HG03460 (cell line): ENCODE measurements around the gene ANKRD36.
"Not testable (repeated sequence)": the region's sequence is repeated elsewhere in the genome, so short reads cannot be mapped to it uniquely, and the experiment has no call there.

Source experiments
- ATAC-seq: cut with Tn5 transposase; IDR thresholded peaks from one replicate; pipeline ENCODE4 v1.9.1; 2021; ENCODE audit not compliant: unreplicated experiment

ANKRD36 gene

DNA sequence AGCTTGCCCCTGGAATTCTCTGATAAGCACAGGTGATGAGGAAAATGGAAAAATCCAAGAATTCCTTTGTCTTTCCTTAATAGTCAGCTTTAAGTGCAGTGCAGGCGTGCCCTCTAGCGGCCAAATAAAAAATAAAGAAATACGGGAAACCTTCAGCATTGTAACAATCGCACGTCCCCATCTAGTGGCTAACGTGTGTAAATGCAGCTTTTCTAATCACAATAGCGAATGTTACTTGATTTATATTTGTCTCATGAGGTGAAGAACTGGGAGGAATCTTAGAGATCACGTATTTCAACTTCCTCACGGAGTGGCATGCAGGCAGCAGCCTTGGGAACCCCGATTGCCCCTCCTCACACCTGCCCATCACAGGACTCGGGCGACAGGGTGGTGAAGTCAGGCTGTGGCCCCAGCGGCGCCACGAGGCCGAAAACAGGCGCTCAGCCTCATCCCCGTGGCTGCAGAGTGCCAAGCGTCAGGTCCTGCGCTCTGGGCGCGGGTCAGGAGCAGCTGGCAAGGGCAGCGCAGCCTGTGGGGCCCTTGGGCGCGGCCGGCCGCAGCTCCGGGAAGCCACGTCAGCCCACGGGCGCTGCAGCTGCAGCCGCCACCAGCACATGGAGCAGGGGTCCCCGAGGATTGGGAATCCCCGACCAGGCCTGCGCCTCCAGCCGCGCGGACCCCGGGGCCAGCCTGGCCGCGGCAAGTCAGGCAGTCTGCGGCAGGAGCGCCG lies 468 bp upstream of the ANKRD36 start:
- not testable (repeated sequence) for ATAC-seq

DNA sequence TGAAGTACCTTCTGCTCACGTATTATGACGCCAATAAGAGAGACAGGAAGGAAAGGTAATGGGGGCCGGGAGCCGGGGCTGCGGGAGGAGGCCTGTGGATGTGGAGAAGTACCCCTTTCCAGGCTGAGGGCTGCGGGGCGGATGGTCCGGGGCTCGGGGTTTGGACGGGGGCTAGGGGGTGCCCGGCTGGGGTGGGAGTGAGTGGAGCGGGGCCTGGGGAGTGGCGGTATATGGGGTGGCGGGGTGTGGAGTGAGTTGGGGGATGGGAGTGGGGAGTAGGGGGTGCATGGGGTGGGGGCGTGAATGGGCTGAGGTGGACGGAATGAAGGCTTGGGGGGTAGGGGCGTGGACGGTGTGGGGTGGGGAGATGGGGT lies 916 bp downstream of the ANKRD36 start:
- not testable (repeated sequence) for ATAC-seq

DNA sequence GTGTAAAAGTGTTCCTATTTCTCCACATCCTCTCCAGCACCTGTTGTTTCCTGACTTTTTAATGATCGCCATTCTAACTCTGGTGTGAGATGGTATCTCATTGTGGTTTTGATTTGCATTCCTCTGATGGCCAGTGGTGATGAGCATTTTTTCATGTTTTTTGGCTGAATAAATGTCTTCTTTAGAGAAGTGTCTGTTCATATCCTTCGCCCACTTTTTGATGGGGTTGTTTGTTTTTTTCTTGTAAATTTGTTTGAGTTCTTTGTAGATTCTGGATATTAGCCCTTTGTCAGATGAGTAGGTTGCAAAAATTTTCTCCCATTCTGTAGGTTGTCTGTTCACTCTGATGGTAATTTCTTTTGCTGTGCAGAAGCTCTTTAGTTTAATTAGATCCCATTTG lies 16.1 kb downstream of the ANKRD36 start:
- not testable (repeated sequence) for ATAC-seq

DNA sequence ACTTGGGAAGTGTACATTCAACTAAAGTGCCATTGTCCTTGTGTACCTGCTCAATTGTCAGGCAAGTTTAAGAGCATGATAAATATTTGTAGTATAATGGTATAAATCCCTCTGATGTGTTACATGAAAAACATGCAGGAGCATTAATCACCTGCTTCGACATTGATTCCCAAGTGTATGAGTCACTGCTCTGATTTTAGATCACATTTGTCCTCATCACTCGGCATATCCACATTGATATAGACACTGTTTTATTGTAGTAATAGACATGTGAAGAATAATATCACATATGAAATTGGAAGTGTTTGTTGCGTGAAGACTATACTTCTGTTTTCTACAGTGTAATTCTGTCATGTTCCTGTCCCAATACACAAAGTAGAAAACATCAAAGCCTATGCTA lies 31.1 kb downstream of the ANKRD36 start:
- not testable (repeated sequence) for ATAC-seq

DNA sequence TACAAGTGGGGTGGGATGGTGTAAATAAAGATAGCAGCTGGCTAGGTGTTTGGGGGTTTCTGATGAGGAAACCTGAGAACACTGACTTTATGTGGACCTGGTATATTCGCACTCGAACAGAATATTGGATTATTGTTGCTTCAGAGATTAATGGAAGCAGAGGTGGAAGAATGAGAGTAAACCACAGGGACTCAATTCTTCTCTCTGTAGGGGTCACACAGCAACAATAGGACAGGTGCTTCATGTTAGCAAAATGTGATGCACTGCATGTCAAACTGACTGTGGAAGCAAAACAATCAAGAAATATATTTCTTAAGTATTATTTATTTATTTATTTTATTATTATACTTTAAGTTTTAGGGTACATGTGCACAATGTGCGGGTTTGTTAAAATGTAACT lies 53.6 kb downstream of the ANKRD36 start:
- not testable (repeated sequence) for ATAC-seq

DNA sequence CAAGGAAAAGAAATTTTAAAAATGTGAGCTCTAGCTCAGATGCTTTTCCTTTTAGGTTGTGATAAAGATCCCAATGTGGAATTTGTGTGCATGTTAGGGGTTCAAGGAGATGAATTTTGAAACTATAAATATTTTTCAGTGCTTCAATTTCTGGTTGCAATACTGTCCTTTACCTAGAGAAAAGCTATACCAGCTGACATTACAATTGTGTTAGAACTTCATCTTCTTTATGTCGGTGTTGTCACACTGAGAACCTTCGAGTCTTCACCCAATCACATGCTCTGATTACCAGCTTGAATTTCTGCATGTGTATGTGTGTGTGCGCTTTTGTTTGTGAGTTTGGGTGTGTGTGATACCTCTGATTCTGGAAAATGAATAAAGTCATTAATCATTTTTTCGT lies 55.0 kb downstream of the ANKRD36 start:
- not testable (repeated sequence) for ATAC-seq

DNA sequence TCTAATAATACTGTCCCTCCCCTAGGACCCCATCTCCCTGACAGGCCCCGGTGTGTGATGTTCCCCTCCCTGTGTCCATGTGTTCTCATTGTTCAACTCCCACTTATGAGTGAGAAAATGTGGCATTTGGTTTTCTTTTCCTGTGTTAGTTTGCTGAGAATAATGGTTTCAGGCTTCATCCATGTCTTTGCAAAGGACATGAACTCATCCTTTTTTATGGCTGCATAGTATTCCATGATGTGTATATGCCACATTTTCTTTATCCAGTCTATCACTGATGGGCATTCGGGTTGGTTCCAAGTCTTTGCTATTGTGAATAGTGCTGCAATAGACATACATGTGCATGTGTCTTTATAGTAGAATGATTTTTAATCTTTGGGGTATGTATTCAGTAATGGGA lies 55.6 kb downstream of the ANKRD36 start:
- ATAC-seq = not testable (repeated sequence)

DNA sequence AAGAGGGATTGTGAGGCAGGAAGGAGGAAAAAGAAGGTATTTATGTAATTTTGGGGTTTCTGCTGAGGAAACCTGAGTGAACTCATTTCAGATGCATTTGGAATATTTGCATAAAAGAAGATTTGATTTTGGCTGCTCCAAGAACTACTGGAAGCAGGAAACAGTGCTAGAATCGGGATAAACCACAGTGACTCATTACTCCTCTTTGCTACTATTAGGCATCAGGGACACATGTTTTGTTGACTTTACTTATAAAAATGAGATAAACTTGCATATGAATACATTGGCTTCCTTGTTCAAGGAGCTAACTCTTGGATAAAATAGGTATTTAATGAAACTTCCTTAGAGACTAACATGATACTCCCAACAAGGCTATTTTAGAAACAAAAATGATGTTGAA lies 67.4 kb downstream of the ANKRD36 start:
- ATAC-seq = not testable (repeated sequence)

DNA sequence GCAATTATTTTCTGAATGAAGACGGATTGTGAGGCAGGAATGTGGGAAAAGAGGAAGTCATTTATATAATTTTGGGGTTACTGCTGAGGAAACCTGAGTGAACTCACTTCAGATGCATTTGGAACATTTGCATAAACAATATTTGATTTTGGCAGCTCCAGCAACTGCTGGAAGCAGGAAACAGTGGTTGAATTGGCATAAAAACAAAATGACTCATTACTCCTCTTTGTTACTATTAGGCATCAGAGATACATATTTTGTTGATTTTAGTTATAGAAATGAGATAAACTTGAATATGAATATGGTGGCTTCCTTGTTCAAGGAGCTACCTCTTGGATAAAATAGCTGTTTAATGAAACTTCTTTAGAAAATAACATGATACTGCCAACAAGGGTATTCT lies 82.4 kb downstream of the ANKRD36 start:
- not testable (repeated sequence) for ATAC-seq

DNA sequence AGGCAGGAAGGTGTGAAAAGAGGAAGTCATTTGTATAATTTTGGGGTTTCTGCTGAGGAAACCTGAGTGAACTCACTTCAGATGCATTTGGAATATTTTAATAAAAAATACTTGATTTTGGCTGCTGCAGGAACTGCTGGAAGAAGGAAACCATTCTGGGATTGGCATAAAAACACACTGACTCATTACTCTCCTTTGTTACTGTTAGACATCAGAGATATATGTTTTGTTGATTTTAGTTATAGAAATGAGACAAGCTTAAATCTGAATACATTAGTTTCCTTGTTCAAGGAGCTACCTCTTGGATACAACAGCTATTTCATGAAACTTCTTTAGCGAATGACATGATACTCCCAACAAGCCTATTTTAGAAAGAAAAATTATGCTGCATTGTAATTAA lies 84.3 kb downstream of the ANKRD36 start:
- ATAC-seq = not testable (repeated sequence)

DNA sequence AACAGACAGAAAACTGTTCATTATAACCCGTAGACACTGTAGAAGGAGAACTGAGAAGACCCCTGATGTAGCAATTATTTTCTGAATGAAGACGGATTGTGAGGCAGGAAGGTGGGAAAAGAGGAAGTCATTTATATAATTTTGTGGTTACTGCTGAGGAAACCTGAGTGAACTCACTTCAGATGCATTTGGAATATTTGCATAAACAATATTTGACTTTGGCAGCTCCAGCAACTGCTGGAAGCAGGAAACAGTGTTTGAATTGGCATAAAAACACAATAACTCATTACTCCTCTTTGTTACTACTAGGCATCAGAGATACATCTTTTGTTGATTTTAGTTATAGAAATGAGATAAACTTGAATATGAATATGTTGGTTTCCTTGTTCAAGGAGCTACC lies 87.9 kb downstream of the ANKRD36 start:
- ATAC-seq = not testable (repeated sequence)

DNA sequence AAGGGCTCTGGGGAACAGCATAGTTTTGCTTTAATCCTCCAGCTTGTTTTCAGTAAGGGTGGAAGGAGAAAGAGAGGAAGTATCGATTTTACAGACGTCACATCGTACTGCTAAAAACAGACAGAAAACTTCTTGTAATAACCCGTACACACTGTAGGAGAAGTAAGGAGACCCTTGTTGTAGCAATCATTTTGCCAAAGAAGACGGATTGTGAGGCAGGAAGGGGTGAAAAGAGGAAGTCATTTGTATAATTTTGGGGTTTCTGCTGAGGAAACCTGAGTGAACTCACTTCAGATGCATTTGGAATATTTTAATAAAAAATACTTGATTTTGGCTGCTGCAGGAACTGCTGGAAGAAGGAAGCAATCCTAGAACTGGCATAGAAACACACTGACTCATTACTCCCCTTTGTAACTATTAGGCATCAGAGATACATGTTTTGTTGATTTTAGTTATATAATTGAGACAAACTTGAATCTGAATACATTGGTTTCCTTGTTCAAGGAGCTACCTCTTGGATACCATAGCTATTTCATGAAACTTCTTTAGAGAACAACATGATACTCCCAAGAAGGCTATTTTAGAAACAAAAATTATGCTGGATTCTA lies 89.8 kb downstream of the ANKRD36 start:
- ATAC-seq = not testable (repeated sequence)

DNA sequence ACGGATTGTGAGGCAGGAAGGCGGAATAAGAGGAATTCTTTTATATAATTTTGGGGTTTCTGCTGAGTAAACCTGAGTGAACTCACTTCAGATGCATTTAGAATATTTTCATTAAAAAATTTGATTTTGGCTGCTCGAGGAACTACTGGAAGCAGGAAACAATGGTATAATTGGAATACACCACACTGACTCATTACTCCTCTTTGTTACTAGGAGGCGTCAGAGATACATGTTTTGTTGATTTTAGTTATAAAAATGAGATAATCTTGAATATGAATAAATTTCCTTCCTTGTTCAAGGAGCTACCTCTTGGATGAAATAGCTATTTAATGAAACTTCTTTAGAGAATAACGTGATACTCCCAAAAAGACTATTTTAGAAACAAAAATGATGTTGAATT lies 97.4 kb downstream of the ANKRD36 start:
- no peak for ATAC-seq

DNA sequence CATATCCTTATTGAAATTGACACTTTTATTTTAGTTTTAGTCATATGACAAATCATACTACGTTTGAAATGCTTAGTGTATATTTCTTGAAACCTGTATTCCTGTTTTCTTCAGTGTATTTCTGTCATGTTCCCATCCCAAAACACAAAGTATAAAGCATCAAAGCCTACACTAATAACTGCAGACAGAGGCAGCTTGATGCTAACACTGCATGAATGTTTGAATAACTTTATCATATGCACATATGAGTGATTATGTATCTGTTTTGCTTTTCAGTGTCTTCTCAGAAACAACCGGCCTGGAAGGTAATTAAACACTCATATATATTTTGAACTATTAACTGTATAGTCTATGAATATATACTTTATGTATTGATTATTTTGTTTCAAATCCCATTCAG lies 102.1 kb downstream of the ANKRD36 start:
- ATAC-seq = not testable (repeated sequence)

DNA sequence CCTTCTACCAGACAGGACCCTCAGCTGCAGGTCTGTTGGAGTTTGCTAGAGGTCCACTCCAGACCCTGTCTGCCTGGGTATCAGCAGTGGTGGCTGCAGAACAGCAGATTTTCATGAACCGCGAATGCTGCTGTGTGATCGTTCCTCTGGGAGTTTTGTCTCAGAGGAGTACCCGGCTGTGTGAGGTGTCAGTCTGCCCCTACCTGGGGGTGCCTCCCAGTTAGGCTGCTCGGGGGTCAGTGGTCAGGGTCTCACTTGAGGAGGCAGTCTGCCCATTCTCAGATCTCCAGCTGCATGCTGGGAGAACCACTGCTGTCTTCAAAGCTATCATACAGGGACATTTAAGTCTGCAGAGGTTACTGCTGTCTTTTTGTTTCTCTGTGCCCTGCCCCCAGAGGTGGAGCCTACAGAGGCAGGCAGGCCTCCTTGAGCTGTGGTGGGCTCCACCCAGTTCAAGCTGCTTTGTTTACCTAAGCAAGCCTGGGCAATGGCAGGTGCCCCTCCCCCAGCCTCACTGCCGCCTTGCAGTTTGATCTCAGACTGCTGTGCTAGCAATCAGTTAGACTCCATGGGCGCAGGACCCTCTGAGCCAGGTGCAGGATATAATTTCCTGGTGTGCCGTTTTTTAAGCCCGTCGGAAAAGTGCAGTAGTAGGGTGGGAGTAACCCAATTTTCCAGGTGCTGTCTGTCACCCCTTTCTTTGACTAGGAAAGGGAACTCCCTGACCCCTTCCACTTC lies 118.1 kb downstream of the ANKRD36 start:
- ATAC-seq = not testable (repeated sequence)

DNA sequence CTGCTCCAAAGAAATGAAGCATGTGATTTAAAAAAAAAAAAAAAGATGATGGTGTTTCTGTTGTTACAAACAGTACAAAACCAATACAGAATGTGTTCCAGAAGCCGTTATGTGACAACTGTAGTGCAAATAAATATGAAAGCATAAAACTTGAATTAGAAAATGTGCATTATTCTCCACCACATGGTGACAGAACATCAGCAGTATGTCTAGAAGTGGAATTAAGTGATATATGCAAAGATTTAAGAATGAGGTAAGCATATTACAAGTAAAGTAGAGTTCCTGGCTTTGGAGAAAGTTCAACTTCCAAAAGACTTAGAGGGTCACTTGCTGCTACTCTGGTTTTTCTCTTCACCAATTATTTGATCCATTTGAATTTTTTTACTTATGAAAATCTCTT lies 120.0 kb downstream of the ANKRD36 start:
- not testable (repeated sequence) for ATAC-seq

DNA sequence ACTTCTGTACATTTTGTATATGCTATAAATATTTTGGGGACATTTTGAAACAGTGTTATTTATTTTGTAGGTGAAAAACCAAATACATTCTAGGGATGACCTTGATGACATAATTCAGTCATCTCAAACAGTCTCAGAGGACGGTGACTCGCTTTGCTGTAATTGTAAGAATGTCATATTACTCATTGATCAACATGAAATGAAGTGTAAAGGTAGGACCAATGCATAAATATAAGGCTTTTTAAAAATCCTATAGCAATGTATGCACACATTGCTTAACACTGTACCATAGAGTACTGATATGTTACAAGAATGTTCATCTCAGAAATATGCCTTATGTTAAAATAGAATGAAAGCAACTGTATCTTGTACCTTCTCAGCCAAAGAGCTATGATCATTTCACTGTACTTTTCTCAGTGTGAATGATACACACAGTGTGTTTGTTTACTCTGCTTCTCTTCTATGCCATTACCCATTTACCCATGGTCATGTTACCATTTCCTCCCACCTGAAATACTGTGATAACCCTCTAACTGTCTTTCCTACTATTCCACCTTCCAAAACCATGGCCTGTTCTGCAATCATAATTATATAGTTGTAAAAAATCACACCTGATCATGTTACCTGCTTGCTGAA lies 120.8 kb downstream of the ANKRD36 start:
- ATAC-seq = not testable (repeated sequence)

DNA sequence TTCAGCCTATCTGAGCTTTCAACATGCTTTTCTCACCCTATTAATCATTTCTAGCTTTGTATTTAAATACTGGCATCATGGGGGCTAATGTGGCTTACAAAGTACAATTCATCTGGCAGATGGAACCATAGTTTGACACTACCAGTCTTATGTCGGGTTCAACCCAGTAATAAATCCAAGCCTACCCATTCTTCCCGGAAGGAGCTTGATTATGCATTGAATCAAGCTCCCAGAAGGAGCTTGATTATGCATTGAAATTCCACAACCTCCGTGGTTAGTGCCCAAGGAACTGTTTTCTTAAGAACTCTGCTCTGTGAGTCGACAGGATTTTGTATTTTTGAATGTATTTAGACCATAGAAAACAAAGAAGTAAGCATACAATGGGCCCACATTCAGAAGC lies 148.2 kb downstream of the ANKRD36 start:
- ATAC-seq = not testable (repeated sequence)

DNA sequence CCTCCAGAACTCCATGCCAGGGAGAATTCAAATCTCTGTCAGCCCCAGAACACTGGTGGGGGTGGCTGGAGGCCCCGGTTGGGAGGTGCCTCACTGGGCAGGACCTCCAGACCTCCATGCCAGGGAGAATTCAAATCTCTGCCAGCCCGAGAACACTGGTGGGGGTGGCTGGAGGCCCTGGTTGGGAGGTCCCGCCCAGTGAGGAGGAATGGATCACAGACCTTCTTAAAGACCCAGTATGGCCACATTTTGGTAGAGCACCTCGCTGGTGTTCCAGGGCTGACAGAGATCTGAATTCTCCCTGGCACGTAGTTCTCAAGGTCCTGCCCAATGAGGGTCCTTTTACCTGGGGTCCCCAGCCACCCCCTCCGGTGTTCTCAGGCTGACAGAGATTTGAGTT lies 153.5 kb downstream of the ANKRD36 start:
- not testable (repeated sequence) for ATAC-seq

DNA sequence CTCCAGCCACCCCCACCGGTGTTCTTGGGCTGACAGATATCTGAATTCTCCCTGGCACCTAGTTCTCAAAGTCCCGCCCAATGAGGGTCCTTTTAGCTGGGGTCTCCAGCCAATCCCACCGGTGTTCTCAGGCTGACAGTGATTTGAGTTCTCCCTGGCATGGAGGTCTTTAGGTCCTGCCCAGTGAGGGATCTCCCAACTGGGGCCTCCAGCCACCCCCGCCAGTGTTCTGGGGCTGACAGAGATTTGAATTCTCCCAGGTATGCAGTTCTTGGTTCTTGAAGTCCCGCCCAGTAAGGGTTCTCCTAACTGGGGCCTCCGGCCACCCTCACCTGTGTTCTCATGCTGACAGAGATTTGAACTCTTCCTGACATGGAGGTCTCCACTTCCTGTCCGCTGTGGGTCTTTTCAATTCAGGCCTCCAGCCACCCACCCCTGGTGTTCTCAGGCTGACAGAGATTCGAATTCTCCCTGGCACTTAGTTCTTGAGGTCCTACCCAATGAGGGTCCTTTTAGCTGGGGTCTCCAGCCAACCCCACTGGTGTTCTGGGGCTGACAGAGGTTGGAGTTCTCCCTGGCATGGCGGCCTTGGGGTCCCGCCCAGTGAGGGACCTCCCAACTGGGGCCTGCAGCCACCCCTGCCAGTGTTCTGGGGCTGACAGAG lies 154.6 kb downstream of the ANKRD36 start:
- no peak for ATAC-seq

DNA sequence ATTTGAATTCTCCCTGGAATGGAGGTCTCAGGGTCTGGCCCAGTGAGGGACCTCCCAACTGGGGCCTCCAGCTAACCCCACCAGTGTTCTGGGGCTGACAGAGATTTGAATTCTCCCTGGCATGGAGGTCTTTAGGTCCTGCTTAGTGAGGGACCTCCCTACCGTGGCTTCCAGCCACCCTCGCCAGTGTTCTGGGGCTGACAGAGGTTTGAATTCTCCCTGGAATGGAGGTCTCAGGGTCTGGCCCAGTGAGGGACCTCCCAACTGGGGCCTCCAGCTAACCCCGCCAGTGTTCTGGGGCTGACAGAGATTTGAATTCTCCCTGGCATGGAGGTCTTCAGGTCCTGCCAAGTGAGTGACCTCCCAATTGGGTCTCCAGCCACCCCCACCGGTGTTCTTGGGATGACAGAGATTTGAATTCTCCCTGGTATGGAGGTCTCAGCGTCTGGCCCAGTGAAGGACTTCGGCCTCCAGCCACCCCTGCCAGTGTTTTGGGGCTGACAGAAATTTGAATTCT lies 155.2 kb downstream of the ANKRD36 start:
- not testable (repeated sequence) for ATAC-seq
